Measurements from ENCODE around the gene CDH1.
A peak's percentile ranks its signal among the peaks of the same experiment; 100 is the strongest.
"Not testable (repeated sequence)": the region's sequence is repeated elsewhere in the genome, so short reads cannot be mapped to it uniquely, and the experiment has no call there.

The CDH1 gene

GRCh38 chr16:68790944-68791343, 53.9 kb downstream of the CDH1 start:
- DNase-seq (ENCODE audit: low read depth), result no peak

- DNase-seq (ENCODE audit: low read depth), result no peak
These were observed 55.6 kb downstream of the CDH1 start for GRCh38 chr16:68792465-68793324.

- no peak for DNase-seq (ENCODE audit: low read depth)
These were observed 56.3 kb downstream of the CDH1 start for GRCh38 chr16:68793401-68793857.

- DNase-seq (ENCODE audit: low read depth), result no peak
These were observed 61.3 kb downstream of the CDH1 start for GRCh38 chr16:68798398-68798797.

GRCh38 chr16:68800257-68800875, 63.3 kb downstream of the CDH1 start:
- DNase-seq (ENCODE audit: low read depth), result peak; percentile 6

- no peak for DNase-seq (ENCODE audit: low read depth)
These were observed 65.1 kb downstream of the CDH1 start for GRCh38 chr16:68802190-68802589.

GRCh38 chr16:68806422-68806821, 69.3 kb downstream of the CDH1 start:
- no peak for DNase-seq (ENCODE audit: low read depth)

GRCh38 chr16:68806981-68807380, 69.9 kb downstream of the CDH1 start:
- DNase-seq (ENCODE audit: low read depth), result no peak

- DNase-seq (ENCODE audit: low read depth), result no peak
These were observed 77.4 kb downstream of the CDH1 start for GRCh38 chr16:68814516-68814915.

- no peak for DNase-seq (ENCODE audit: low read depth)
These were observed 86.5 kb downstream of the CDH1 start for GRCh38 chr16:68823401-68824135.

- no peak for DNase-seq (ENCODE audit: low read depth)
These were observed 88.3 kb downstream of the CDH1 start for GRCh38 chr16:68825427-68825826.

- DNase-seq (ENCODE audit: low read depth), result no peak
These were observed 89.6 kb downstream of the CDH1 start for GRCh38 chr16:68826652-68827051.

- DNase-seq (ENCODE audit: low read depth), result no peak
These were observed 96.2 kb downstream of the CDH1 start for GRCh38 chr16:68833251-68833650.

GRCh38 chr16:68834550-68834949, 97.5 kb downstream of the CDH1 start:
- DNase-seq (ENCODE audit: low read depth), result no peak

- DNase-seq (ENCODE audit: low read depth), result no peak
These were observed 98.9 kb downstream of the CDH1 start for GRCh38 chr16:68835970-68836369.

GRCh38 chr16:68839831-68840230, 102.7 kb downstream of the CDH1 start:
- DNase-seq (ENCODE audit: low read depth), result no peak

GRCh38 chr16:68842964-68843481, 105.9 kb downstream of the CDH1 start:
- DNase-seq (ENCODE audit: low read depth), result not testable (repeated sequence)

GRCh38 chr16:68843482-68844210, 106.6 kb downstream of the CDH1 start, which contains the start of gene TANGO6:
Gene TANGO6 (plus strand): TSS chr16:68843531. CDS start chr16:68843618, 87 bp downstream.
- peak; percentile 85 for DNase-seq (ENCODE audit: low read depth)

GRCh38 chr16:68844211-68844564, 107.1 kb downstream of the CDH1 start:
- DNase-seq (ENCODE audit: low read depth), result no peak

- DNase-seq (ENCODE audit: low read depth), result no peak
These were observed 111.7 kb downstream of the CDH1 start for GRCh38 chr16:68848786-68849185.

- no peak for DNase-seq (ENCODE audit: low read depth)
These were observed 113.4 kb downstream of the CDH1 start for GRCh38 chr16:68850481-68850880.

- DNase-seq (ENCODE audit: low read depth), result no peak
These were observed 114.5 kb downstream of the CDH1 start for GRCh38 chr16:68851601-68852000.
